ENCODE measurements around the gene ZNF618.

ZNF618 gene

DNA sequence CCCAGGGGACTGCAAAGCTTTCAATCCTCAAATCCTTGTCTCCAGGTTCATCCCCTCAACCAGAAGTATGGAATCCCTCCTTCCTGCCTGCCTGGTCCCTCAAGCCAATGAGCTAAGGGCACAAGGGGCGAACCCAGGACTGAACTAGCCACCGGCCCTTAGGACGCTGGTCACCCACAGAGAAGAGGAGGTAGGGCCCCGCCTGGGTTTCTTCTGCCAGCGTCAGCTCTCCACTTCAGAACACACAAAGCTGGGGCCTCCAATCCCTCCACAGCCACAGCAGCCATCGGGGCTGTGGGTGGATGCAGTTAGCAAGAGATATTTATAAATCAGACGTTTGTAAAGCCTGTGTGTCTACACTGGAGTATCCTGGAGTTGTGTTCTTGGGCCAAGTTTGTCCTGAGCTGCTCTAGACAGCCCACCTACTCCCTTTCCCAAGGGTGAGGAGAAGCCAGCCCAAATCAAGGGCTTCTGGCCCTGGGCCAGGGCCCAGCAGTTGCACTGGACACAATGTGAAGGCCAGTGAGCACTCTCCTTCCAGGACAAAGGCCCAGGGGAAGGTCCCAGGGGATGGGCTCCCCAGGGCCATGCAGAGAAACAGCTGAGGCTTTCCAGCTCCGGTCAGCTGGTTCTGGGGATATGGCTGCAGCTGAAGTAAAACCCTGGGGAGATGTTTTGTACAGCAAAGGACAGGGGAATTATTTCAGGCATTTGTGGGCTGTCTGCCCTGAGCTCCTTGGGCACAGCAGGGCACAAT, 183.1 kb downstream of the ZNF618 start:
- no peak for DNase-seq (ENCODE audit: low read depth in 2 of 2)

DNA sequence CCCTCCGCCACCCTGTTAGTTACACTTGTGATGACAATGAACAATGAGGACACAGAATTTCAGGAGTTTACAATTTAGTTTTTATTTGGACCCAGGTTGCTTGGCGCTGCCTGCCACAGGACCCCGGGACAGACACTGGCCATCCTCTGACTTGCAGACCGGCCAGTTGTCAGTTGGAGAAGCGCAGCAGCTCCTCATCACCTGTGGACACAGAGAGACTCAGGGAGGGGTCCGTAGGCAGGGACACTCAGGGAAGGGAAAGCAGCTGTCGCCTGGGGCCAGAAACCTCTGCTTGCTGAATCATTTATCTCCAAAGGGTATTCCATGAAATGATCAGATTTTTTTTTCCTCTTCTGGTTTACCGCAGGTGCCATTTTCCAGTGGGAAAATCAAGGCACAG, 184.0 kb downstream of the ZNF618 start:
- no peak for DNase-seq (ENCODE audit: low read depth in 2 of 2)

DNA sequence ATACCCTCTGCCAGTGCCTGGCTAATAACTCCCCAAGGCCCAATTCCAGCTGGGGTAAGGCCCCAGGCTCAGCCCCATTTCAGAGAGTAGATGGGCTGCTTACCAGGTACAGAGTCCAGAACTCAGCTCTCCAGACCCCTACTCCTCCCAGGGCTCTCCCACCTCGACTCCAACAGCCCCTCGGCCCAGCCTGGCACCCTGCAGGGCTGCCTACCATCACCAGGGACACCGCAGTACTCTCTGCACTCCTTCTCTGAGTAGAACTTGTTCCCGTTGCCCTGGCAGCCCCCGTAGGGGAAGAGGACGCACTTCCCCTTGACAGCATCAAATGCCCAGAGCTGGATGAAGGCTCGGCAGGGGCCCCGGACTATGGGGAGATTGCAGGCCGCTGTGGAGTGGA, 184.6 kb downstream of the ZNF618 start:
- DNase-seq (ENCODE audit: low read depth in 2 of 2): no peak

DNA sequence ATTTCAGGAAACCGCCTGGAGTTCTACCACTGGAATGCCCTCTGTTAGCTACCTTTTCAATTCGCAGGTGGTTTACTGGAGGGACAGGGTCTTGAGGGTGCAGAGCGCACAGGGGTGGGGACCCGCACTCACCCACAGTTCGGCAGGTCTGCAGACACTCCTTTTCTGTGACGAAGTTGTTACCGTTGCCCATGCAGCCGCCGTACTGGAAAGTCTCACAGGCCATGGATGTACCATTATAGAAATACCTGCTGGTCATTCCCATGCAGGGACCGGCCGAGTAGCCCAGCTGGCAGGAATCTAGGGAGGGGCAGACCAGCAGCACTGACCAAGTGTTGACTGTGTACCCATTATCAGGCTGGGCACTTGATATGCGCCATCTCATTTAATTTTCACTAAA, 185.2 kb downstream of the ZNF618 start:
- no peak for DNase-seq (ENCODE audit: low read depth in 2 of 2)

DNA sequence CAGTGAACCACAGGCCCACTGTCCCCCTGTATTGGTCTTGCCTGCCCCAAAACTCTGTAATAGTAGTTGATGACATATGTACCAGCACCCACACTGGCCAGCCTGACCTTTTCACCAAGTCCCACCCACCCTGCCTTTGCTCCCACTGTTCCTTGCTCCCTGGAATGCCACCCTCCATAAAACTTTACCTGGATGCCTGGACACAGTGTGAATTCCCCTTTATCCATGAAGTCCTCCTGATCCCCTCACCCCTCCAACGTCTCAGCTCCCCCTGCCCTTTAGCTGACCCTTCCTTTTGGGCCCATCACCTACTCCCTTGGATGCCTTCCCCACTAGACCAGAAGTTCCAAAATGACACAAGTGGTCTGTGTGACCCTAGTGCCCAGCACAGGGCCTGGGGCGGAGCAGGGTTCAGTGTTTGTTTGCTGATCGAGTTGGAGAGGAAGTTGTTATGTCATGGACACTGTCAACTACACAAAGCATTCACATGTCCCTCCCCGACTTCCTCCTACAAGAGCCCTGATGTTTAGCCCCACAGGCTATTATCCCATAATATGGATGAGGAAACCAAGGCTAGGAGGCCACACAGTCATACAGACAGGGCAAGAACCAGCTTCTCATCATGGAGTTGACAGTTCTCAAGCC, 185.8 kb downstream of the ZNF618 start:
- no peak for DNase-seq (ENCODE audit: low read depth in 2 of 2)

DNA sequence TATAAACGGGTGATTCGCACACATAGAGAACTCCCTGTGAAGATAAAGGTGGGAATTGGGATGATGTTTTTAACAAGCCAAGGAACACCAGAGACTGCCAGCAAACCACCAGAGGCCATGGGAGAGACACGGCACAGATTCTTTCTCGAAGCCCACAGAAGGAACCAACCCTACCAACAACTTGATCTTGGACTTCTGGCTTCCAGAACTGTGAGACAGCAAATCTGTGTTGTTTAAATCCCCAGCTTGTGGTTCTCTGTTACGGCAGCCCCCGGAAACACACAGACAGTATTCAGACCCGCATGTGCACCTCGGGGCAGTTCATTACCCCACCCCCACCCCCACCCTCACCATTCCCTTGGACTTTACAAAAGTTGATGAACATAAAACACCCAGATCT, 189.2 kb downstream of the ZNF618 start:
- DNase-seq (ENCODE audit: low read depth in 2 of 2): no peak

DNA sequence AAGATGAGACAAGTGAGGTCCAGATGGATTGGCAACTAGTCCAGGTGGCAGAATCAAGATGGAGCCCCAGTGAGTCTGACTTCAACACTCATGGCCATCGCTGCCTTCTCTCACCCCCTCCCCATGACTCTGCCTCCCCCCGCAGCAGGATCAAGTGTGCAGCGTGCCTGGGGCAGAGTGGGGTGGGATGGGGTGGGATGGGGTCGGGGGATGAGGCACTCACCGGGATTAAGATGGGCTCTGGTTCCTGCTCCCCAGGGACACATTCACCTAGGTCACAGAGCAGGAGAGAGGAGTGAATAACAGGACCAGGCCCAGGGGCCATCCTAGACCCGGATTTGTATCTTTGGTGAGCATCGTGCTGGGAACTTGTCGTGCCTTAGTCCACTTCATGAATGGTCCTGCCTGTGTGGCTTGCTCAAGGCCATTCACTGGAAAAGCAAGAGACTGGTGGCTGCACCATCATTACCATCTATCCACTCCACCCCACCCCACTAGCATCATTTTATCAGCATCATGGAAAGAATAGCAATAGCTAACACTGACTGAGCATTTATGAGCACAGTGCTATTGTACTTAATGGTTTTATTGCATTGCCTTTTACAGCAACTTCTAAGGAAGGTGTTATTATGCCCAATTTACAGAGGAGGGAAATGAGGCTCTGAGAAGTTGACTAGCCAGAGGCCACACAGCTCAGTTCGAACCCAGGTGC, 193.5 kb downstream of the ZNF618 start:
- no peak for DNase-seq (ENCODE audit: low read depth in 2 of 2)

DNA sequence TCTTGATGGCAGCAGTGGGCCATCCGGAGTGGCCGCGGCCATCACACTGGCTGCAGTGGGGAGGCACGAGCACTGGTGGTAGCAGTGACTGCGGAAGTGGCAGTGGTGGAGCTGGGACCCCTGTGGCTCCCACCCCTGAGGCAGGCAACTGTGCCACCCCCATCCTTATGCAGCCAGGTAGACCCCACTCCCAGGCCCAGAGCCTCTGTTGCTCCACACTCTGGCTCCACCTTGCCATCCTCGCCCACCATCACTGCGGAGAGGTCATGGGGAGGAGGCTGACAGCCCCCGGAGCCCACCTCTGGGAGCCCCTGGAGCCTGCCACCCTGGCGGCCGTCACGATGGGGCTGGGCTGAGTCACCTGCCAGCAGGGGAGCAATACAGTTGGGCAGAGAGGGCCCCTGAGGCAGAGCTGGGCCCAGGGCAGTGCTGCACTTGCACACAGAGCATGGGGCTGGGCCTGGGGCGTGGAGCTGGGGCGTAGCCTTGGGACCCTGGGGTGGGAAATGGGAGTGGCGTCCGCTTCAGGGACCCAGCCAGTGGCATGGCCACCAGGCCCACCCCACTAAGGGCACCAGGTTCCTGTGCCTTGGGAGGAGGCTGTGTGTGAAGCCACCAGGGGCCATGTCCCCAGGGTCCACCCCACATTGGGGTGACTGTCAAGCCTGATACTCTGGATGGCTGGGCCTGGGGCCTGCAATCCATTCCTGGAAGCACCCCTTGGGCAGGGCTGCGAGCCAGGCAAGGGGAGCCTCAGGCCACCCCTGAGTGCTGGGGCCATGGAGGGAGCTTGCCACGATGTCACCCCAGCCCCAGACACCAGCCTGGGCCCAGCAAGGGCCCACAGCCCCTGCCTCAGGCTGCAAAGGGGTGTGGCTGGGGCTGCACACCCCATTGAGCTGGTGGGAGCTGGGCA, 194.3 kb downstream of the ZNF618 start:
- DNase-seq (ENCODE audit: low read depth in 2 of 2): no peak

DNA sequence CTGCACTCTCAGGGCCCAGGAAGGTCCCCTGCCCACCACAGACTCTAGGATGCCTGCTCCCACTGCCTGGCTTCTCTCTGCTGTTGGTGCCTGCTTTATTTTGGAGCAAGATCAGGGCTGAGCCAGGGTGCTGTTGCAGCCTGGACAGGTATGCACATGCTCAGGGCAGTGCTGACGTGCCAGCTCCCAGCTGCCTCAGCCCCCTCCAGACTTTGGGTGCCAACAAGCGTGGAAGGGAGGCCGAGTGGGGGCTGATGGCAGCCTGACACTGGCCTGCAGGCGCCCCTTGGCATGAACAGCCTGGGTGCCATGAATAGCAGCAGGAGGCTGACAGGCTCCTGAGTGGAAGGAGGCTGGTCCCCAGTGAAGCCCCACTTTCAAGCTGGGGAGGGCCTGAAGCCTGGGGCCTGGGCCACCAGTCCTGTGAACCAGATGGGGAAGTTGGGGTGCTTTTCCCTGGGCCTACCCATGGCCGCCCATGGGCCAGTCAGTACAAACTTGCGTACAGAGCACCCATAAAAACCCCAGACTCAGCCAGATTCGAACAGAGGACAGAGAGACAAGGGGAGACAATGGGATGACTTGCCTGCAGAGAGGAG, 195.2 kb downstream of the ZNF618 start:
- no peak for DNase-seq (ENCODE audit: low read depth in 2 of 2)

DNA sequence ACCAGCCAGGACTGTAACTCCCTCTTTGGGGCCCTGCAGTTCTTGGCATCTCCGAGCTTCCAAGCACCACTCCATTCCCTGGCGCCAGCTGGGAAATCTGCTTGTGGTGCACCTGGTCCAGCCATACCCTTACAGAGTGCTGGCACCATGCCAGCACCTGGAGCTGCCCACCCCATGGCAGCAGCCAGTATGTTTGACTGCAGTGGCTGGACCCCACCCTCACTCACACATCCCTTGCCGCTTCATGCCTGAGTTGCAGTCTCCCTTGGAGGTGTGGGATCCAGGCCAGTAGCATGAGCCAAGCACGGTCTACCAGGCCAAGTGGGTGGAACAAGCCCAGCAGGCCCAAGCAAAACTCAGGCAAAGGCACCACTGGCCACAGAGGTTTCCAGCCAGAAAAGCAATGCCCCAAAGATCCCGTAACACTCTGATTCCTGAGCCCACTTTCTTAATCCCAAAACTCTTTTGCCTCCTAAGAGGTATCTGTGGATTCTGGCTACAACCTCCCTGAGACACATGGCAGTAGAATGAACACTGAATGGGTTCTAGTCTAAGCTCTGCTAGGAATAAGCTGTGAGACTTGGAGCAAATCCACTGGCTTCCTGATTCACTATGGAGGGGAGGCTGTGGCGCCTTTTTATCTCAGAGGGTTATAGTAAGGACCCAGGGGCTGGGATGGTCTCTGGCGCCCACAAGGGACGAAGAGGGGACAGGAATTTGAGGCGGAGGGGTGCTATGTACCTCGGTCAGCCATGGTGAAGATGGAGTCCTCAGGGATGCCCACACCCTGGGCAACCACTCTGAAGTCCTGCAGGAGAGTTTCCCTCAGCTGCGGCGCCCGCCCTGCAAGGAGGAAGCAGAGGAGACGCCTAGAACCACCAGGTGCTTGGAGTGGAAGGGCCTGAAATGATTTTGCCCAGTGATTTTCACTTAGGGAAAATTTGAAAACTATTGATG, 196.4 kb downstream of the ZNF618 start:
- no peak for DNase-seq (ENCODE audit: low read depth in 2 of 2)

DNA sequence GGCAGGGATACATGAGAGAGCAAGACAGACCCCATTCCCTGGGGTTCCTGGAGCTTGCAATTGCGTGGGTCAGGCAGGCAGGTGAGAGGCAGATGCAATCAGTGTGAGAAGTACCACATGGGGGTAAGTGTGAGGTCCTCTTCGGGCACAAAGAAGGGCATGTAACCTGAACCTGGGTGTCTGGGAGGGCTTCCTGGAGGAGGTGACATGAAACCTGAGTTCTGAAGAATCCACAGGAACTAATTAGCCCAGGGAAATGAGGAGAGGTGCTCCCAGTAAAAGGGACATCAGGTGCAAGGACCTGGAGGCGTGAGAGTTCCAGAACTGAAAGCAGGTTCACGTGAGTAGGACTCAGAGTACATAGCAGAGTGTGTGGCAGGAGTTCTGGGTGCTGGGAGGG, 199.5 kb downstream of the ZNF618 start:
- DNase-seq (ENCODE audit: low read depth in 2 of 2): no peak

DNA sequence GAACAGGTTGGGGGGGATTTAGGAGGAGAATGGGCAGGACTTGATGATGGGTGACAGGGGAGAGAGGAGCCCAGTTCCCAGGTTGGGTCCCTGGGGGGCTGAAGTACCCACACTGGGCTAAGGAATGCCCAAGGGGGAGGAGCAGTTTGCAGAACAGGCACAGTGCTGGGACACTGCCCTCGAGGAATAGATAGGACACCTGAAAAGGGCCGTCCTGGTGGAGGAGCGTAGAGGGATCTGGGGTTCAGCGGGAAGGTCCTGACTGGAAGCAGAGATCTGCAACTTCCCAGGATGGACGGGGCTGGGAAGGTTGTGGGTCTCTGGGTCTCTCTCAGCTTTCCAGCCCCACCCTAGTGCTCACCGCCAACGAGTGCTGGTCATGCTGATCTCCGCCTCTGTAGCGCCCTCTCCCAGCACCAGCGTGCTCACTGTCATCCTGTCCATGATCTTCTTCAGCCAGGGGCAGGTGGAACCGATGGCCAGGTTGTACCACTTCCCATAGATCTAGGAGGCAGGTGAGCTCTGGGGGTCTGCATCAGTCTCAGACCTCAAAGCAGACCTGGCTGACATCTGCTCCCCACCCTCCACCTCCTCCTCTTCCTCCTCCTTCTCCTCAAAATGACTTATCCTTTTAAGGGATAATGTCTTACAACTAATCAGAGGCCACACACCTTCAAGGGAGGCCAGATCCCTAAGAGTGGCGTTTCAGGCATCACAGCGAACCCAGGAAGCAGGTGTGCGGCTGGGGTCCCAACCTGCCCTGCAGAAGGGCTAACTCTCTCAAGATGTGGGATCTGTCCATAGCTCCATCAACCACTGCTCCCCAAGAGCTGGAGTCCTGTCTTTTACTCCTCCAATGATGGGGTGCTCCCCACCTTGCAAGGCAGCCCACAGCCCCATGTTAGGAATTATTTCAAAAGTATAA, 200.4 kb downstream of the ZNF618 start:
- DNase-seq (ENCODE audit: low read depth in 2 of 2): no peak

DNA sequence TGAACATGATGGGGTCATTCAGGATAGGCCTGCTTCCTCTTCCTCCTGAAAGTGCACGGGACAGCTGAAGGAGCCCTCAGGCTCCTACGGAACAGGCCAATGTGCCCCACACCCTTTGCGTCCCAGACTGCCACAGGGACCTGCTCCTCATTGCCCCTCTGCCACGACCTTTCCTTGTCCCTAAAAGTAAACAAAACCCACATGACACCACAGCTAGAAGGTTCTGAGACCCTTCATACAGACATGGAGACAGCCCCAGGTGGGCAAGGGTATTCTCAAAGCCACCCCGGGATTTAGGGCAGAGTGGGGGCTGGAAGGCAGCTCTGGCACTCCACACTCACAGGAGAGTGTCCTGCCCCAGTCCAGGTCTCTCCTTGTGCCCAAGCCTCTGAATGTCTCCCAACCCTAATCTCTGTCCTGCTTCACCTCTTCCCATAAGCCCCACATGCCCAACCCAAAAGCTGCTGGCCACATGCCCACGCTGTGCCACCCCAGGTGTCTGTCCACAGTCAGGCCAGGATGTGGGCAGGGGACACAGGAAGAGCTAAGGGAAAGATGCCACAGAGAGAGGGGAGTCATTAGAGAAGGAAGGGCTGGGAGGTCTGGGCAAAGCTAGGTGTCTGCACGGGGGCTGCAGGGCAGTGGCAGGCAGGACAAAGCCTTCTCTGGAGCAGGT, 201.2 kb downstream of the ZNF618 start:
- no peak for DNase-seq (ENCODE audit: low read depth in 2 of 2)

DNA sequence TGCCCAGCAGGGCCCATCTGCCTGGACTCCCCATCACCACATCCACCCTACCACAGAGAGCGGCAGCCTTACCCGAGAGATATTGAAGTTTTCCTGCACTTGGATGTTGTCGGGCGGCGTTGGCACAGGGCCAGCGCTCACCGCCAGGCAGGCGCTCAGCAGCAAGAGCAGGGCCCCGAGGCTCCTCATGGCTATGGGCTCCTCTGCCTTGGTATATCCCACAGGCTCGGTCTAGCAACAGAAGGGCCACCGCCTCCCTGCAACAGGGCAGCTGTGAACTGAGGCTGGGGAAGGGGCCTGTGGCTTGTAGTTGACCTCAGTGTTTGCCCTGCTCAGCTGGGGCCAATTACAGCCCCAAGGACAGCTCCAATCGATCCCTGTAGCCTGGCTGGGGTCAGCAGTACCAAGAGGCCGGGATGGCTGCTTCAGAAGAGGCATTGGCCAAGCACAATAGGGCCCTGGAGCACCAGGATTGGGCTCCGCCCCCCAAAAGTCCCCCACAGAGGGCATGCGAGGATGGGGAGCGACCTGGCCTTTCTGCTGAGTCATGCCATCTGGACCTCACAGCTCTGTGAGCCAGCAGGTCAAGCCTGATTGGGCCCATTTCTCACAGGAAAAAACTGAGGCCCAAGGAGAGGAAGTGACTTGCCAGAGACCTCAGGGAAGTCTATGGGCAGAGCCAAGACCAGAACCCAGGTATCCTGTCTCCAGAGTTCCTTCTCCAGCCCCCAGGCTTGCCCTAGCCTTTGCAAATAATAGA, 202.1 kb downstream of the ZNF618 start, which contains the start of gene AMBP:
TSS of gene AMBP (minus strand) at position 280 of the 760 bp plus-strand sequence. CDS start at position 189, 91 bp downstream.
- DNase-seq (ENCODE audit: low read depth in 2 of 2): no peak

DNA sequence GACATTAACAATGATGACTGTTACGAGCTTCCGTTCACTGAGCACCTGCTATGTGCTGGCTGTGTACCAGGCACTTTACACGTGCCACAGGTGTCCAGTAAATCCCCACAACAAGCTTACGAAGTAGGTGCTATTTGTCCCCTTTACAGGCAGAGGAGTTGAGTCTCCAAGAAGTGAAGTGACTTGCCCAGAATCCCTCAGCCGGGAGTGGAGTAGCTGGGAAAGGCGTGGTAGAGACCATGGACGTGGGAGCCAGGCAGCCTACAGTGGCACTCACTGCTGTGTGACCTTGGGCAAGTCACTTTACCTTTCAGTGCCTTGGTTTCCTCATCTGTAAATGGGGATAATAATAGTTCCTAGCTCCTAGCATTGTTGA, 202.7 kb downstream of the ZNF618 start:
- no peak for DNase-seq (ENCODE audit: low read depth in 2 of 2)

DNA sequence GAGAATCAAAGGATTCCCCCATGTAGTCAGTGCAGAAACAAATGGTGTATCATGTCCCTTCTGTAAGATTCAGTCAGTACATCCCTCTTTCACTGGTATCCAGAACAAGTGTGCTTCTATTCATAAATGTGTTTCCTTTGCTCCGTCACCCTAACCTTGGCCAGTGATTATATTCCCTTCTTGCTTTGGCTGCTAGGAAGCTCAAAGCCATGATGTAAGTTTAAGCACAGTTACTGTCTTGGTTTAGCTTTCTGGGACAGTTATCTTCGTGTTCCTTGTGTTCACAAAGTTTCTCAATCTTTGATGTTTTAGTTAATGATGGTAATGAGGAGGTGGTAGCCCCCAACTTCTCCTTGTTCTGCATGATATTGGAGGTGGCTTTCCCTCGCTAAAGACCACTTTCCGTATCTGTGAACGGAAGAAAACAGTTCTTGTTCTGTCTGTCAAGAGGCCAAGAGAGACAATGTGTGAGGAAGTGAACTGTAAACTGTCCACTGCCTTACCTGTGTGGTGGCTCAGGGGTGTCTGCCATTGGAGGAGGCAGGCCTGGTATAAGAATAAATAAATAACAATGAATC, 204.2 kb downstream of the ZNF618 start:
- DNase-seq (ENCODE audit: low read depth in 2 of 2): no peak

DNA sequence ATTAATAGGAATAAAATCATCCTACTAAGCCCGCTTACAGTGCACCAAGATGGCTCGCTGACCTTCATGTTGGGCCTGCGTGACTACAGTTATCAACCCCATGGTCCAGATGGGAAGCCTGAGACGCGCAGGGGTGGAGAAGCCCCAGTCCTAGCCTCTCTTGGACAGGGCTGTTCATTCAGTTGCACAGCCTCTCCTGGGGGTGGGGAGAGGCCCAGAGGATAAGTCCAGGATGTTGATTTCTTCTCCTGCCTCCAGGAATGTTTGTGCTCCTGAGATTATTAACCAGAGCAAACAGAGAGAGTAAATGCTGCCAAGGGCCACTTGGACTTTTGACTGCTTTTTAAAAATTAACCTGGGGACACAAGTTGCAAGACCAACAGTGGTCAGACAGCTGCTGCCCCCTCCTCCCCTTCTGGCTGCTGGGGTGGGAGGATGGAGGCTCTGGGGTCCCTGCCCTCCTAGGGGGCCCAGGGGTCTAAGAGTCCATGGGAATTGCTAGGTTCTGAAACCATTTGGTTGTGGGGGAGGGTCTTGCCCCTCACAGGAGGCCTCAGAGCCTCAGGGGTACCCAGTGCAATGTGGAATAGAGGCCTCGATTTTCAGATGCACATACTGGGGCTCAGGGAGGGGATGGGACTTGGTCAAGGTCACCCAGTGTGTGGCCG, 204.8 kb downstream of the ZNF618 start:
- DNase-seq (ENCODE audit: low read depth in 2 of 2): no peak

All from stimulated activated CD4-positive, alpha-beta T cell treated with anti-CD3 and anti-CD28 coated beads, Interleukin-12 subunit alpha, Interleukin-12 subunit beta, amount 100 ng/mL, for 24 hours (primary cell).